NCI-H524 (cell line): Measurements from ENCODE around the gene C19orf81.

Source experiments
- DNase-seq, 2 experiments: peaks; one replicate each; lab custom pipeline; 2025; lab: John Stamatoyannopoulos, UW

The C19orf81 gene

DNA sequence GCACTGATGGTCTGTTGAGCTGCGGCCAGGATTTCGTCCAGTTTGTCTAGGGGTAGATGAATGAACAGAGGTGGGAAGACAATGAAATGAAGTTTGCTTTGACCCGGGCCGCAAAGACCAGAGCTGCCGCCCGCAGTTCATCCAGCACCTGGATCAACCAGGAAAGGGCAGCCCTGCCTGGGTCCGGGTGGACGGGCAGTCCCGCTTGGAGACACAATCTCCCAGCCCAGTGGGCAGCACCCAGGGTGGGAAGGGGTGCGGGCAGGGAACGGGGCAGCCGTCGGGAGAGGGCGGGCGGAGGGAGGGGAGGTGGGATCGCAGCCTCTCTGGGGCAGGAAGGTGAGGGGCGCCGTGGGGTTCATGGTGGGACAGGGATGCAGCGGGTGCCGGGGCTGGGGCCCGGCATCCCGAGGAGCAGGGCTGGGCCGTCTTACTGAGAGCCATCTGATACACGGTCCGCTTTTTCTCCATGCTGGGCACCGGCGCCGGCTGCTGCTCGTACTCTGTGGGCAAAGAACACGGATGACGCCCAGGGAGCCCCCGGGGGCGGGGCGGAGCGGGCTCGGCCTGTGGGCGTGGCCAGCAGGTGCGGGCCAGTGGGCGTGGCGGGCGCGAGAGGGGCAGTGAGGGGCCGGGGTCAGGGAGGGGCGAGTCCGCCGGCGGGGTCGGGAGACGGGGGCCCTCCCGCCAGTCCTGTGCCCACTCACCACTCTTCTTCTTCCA, 37.2 kb downstream of the C19orf81 start:
- DNase-seq: no peak

GRCh38 chr19:50688766-50689165, 39.5 kb downstream of the C19orf81 start:
- DNase-seq: no peak

DNA sequence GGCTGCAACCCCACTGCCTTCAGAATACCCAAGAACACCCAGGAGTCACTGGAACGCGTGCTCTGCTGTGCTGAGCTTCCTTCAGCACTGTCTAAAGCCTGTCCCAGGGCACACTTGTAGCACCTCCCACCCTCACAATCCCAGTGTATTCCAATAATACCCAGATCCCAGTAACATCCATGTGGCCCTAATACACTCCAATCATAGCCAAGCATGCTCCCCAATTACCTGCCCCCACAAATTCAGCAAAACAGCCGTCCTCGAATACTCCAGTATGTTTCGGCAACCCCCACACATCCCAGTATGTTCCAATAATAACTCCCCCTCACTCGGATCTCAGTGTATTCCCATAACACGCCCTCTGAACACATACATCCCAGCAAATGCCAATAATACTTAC, 41.2 kb downstream of the C19orf81 start:
- DNase-seq: no peak

DNA sequence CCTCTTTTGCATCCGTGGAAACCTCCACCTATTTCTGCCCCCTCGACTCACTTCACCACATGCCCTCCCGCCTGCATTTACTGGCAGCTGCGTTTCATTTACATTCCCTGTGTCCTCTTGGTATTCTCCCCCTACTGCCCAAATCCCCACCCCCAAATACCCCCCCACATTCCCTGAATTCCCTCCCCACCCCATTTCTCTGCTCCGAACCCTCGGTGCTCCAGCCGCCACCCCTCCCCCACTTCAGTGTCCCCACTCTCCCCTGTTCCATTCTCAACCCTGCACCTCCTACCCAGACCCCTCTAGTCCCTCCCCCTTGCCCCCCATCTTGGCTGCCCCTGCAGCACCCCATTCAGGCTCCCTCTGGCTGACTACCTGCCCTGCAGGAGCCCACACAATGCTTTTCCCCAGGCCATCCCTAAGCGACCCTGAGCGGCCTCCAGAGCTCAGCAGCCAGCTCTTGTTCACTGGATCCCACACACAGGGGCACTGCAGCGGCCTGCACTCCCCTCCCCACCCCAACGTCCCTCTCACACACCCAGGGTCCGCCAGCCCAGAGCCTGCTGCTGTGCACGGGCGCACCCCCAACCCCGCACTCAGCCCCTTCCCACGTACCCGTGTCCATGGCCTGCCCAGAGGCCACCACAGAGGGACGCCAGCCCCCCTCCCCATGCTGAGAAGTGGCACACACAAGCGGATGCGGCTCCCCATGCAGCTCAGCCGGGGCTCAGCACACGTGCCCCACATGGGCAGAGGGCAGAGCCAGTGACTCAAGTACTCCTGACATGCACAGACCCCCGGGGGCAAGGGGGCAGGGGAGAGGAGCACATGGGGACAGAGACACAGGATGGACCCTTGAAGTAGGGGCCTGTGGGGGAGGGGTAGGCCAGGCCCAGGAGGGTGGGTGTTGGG, 44.1 kb downstream of the C19orf81 start:
- DNase-seq: peak in 1 of 2 experiments; percentile 42

DNA sequence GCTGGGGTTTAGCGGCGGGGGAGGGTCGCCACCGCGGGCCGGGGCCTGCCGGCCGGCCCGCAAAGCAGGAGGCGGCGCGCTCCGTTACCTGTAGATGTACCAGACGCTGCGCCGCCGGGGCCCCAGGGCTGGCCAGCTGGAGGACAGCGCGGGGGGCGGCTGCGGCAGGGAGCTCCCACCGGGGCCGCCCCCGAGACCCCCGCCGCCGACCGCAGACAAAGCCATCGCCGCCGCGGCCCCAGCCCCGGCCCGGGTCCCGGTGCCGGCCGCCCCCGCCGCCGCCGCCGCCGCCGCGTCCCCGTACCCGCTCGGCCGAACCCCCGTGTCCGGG, 45.5 kb downstream of the C19orf81 start:
- DNase-seq: peak in 1 of 2 experiments; percentile 30

DNA sequence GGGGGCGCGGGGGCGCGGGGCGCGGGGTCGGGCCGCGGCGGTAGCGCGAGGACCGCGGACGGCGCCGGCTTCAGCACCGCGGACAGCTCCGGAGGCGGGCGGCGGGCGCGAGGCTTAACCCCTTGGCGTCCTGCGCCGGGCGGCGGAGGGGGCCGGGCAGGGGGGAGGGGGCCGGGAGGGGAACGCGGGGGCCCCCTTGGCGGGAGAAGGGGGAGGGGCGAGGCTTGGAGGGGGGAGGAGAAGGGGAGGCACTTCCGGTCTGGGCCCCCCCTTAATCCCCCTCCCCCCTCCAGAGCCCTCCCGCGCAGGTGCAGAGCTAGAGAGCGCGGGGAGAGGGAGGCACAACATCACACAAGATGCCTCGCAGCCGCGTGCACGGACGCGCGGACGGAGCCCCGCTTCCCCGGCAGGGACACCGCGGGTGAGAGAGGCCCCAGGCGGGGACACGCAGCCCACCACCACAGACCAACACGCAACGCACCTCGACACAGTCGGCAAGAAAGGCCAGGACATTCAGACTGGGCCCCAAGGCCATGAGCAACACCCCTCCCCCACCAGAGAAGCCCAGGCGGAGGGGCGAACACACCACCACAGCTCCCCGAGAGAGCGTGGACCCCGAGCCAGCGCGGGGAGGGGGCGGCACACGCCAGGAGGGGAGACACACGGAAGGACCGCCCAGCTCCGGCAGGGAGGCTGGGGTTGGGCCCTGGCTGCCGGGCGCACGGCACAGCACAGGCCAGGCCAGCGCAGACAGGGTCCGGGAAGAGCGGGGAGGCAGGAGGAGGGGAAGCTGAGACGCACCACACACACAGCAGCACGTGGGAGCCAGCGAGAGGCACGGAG, 46.2 kb downstream of the C19orf81 start:
- peak; percentile 79 to 89 for DNase-seq

DNA sequence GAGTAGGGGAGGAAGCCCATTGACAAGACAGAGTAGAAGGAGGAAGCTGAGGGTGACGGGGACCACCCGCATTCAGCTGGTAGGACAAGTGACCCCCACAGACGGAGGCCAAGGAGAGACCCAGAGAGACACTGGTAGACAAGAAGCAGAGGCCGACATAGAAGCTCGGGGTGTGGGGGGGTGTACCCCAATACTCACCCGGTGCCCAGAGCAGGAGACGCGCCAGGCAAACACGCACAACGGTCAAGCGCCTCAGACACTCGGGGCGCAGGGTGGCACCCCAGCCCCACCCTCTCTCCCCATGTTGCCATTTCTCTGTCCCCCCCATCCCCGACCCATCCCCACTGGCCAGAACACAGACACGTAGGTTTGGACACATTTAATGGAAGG, 46.8 kb downstream of the C19orf81 start:
- DNase-seq: no peak

GRCh38 chr19:50697414-50698124, 48.3 kb downstream of the C19orf81 start:
- DNase-seq: no peak

DNA sequence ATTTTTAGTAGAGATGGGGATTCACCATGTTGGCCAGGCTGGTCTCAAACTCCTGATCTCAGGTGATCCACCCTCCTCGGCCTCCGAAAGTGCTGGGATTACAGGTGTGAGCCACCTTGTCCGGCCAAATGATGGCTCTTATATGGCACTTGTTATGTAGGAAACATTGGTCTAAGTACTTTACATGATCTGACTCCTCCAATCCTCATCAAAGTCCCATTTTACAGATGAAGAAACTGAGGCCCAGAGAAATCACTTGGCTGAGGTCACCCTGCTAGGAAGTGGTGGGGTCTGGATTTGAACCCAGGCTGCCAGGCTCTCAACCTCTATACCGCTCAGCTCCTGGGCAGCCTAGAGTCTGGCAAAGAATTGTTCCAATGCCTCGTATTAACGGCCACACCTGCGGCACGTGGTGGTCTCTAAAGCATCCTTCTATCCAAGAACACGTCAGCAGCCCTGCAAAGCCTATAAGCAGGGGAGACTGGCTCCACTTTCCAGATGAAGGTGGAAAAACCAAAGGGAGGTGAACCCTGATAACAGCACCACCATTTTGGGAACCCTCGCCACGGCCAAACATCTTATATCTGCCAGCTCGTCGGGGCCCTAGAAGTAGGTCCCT, 52.2 kb downstream of the C19orf81 start:
- DNase-seq: no peak

DNA sequence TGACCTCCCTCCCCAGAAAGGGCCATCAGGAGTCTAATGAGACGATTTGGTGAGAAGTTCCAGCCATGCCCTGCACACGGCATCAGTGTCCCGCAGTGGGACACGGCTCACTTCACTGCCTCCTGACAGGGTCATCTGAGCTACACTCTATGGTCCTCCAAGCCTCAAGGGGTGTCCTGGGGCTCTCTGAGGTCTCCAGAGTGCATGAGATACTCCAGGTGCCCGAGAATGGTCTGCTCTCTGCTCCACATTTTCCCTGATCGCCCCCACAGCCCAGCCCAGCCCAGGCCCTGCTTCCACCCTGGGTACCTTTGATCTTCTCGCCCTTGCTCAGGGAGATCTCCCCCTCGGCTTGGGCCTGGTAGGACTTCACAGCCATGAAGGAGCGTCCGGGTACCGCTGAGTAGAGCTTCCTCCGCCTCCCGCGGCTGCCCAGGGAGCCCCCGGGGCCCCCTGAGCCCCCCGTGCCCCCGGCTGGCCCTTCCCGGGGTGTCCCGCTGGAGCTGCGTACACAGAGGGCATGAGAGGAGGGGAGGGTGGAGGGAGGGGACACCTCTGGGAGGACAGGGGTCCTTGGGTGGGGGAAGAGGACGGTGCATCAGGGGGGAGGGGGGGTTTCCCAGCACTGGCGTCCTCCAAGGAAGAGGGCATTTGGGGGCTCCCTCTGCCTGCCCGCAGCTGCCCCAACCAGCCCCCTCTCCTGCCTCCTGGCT, 53.1 kb downstream of the C19orf81 start:
- no peak for DNase-seq

DNA sequence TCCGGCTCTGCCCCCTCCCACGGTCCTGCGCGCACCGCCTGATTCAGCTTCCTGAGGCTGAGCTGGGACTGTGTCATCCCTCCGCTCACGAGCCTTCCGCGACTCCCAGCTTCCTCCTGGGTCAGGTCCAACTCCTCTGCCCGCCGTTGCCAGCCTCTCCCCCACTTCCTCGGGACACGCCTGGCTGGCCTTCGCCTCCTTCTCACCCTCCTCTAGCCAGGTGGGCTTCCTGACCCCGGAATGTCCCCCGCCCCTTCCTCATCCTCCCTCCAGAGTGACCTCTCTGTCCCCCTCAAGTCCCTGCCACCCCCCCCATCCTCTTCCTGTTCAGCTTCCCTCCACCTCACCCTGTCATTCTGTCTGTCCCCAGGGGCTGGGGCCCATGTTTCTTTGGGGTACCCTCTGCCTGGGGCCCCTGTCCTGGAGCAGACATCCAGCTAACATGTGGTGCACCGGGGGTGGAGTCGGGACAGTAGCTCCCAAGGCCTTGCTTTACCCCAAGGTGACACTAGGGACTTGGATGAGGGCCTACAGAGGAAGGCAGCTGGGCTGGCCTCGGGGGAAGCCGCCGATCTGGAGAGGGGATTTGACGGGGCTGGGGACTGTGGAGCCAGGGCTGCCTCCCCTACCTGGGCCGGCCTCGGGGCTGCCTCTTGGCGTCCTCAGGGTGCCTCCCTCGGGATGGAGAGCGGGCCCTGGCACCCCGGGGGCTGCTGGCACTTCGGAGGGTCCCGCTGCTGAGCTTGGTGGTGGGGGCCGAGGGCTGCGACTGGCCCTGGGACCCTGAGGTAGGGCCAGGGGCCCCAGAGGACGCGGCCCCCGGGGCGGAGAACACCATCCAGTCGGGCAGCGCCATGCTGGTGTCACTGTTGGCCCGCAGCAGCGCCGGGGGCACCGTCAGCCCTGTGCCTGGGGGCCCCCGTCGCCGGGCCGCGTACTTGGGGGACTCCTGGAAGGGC, 53.9 kb downstream of the C19orf81 start:
- peak in 1 of 2 experiments; percentile 52 for DNase-seq

GRCh38 chr19:50703915-50704796, 54.9 kb downstream of the C19orf81 start:
- peak; percentile 15 to 72 for DNase-seq

DNA sequence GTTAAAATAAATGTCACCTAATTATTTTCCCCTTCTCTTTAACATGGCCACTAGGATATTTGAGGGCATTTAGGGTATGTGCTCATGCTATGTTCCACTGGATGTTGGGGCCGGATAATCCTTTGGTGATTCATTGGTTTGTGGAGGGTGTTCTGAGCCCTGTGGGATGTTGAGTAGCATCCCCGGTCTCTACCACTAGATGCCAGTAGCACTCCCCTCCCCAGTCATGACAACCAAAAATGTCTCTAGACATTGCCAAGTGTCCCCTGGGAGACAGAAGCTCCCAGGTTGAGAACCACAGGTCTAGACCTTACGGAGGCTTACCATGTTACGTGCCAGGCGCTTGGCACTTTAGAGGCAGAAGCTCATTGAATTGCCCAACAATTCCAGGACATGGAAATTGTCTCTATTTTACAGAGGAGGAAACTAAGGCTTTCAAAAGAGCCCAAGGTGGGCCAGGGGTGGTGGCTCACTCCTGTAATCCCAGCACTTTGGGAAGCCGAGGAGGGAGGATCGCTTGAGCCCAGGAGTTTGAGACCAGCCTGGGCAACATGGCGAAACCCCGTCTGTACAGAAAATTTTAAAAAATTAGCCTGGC, 56.3 kb downstream of the C19orf81 start:
- peak; percentile 52 to 69 for DNase-seq

- DNase-seq: no peak
These were observed 57.1 kb downstream of the C19orf81 start for GRCh38 chr19:50706387-50706786.

- DNase-seq: peak in 1 of 2 experiments; percentile 7
These were observed 59.1 kb downstream of the C19orf81 start for GRCh38 chr19:50708179-50708879.
